ENCODE results near the gene HS6ST3. TPM values are rescaled to one million over a fixed set of nuclear protein-coding genes. Genes with fewer than 3 reads are reported as not detected.

Gene HS6ST3
- total and polyA plus RNA-seq, 9 of the 15 experiments (the other 6 are each of a cell fraction or from before 2014, with no cell fraction given), result not detected

DNA sequence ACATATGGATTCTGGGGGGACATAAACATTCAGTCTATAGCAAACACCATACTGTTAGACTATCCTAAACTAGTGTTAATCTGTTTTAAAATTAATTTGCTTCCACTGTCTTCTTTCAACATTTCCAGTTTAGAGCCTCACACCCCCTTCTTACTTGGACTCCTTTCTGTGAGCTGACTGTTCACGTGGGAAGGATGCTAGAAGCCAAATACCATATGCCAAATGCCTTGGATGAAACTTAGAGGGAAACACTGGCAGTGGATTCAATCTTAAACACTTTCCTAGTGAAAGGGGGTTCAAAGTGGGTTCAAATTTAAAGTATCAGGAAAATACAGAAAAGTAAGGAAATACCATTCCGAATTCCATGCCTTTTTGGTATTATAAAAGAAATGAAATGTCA, 113.6 kb downstream of the HS6ST3 start (continued):
- TF ChIP-seq AFF1 (IDR thresholded peaks at IDR 0.05; ENCODE audit: low read depth in 1 of 2, partially characterized antibody in 2 of 2), result no peak
- no peak for TF ChIP-seq ZFP36 (IDR thresholded peaks at IDR 0.05; ENCODE audit: low read depth, low read length, partially characterized antibody)
- no peak for TF ChIP-seq ZNF280B (CRISPR knock-in tag; IDR thresholded peaks at IDR 0.05)
- TF ChIP-seq, protein P1, sequence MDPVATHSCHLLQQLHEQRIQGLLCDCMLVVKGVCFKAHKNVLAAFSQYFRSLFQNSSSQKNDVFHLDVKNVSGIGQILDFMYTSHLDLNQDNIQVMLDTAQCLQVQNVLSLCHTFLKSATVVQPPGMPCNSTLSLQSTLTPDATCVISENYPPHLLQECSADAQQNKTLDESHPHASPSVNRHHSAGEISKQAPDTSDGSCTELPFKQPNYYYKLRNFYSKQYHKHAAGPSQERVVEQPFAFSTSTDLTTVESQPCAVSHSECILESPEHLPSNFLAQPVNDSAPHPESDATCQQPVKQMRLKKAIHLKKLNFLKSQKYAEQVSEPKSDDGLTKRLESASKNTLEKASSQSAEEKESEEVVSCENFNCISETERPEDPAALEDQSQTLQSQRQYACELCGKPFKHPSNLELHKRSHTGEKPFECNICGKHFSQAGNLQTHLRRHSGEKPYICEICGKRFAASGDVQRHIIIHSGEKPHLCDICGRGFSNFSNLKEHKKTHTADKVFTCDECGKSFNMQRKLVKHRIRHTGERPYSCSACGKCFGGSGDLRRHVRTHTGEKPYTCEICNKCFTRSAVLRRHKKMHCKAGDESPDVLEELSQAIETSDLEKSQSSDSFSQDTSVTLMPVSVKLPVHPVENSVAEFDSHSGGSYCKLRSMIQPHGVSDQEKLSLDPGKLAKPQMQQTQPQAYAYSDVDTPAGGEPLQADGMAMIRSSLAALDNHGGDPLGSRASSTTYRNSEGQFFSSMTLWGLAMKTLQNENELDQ (CRISPR knock-in tag; IDR thresholded peaks at IDR 0.05; ENCODE audit: borderline replicate concordance), result no peak
- TF ChIP-seq, protein P2, sequence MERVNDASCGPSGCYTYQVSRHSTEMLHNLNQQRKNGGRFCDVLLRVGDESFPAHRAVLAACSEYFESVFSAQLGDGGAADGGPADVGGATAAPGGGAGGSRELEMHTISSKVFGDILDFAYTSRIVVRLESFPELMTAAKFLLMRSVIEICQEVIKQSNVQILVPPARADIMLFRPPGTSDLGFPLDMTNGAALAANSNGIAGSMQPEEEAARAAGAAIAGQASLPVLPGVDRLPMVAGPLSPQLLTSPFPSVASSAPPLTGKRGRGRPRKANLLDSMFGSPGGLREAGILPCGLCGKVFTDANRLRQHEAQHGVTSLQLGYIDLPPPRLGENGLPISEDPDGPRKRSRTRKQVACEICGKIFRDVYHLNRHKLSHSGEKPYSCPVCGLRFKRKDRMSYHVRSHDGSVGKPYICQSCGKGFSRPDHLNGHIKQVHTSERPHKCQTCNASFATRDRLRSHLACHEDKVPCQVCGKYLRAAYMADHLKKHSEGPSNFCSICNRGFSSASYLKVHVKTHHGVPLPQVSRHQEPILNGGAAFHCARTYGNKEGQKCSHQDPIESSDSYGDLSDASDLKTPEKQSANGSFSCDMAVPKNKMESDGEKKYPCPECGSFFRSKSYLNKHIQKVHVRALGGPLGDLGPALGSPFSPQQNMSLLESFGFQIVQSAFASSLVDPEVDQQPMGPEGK (CRISPR knock-in tag; IDR thresholded peaks at IDR 0.05; ENCODE audit: borderline replicate concordance), result no peak
